Measurements from ENCODE around the gene CHST1. TPM values are rescaled to one million over a fixed set of nuclear protein-coding genes. Genes with fewer than 3 reads are reported as not detected.
A peak's percentile ranks its signal among the peaks of the same experiment; 100 is the strongest.

Gene CHST1, protein sequence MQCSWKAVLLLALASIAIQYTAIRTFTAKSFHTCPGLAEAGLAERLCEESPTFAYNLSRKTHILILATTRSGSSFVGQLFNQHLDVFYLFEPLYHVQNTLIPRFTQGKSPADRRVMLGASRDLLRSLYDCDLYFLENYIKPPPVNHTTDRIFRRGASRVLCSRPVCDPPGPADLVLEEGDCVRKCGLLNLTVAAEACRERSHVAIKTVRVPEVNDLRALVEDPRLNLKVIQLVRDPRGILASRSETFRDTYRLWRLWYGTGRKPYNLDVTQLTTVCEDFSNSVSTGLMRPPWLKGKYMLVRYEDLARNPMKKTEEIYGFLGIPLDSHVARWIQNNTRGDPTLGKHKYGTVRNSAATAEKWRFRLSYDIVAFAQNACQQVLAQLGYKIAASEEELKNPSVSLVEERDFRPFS
- total RNA-seq: under 1 TPM in 2 of 3 donors, not detected in 1; 0.08 to 0.25 TPM

DNA sequence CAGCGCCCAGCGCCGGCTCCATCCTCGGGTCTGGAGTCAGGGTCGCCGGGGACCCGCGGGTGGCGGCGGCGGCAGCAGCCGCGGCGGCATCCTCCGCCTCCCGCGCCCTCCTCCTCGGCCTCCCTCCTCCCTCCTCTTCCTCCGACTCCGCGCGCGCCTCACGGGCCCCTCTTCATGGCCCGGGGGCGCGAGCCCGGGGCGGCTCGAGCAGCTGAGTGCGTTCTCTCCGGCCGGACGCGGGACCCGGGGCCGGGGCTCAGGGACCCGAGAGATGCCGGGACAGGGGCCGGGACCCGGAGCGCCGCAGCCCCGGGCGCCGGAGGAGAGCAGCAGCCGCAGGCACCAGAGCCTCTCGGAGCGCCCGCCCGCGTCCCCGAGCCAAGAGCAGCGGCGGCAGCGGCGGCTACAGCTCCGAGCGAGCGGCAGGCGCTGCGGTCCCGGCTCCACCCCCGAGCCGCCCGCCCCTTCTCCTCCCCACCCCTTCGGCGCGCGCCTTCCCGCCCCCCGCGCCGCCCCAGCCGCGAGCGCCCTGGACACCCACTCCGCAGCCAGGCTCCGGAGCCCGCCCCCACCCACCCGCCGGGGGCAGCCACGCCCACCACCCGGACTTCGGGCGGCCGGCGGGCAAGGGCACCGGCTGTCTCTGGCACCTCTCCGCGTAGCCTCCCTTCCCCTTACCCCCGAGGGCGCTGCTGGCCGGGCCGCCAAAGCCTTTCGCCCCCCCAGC, at the start of gene CHST1:
TSS of gene CHST1 (minus strand) at position 417 of the 727 bp plus-strand sequence. CDS start 14,699 bp downstream, outside the sequence.
- H3K4me3 Mint-ChIP-seq: peak within 1 kb of the TSS; percentile 75
- H3K4me1 Mint-ChIP-seq (ENCODE audit: low read depth): peaks cover 9% of the 10 kb centered on the region
- H3K27me3 Mint-ChIP-seq (ENCODE audit: low read depth): peaks cover 68% of the 10 kb centered on the region
- H3K9me3 Mint-ChIP-seq: no peaks in the 10 kb centered on the region
- DNase-seq (no peak), ATAC-seq (peak; percentile 52 to 61)
- no peaks in the 10 kb centered on the region for H3K36me3 Mint-ChIP-seq (ENCODE audit: insufficient read depth)

GRCh38 chr11:45713573-45713972, 48.2 kb upstream of the CHST1 start:
- DNase-seq (no peak), ATAC-seq (no peak)
- peaks cover 34% of the 10 kb centered on the region for H3K27me3 Mint-ChIP-seq (ENCODE audit: low read depth)
- no peaks in the 10 kb centered on the region for H3K36me3 Mint-ChIP-seq (ENCODE audit: insufficient read depth)
- no peaks in the 10 kb centered on the region for H3K4me1 Mint-ChIP-seq (ENCODE audit: low read depth)
- no peaks in the 10 kb centered on the region for H3K9me3 Mint-ChIP-seq
- H3K4me3 Mint-ChIP-seq: no peak overlapping the region

DNA sequence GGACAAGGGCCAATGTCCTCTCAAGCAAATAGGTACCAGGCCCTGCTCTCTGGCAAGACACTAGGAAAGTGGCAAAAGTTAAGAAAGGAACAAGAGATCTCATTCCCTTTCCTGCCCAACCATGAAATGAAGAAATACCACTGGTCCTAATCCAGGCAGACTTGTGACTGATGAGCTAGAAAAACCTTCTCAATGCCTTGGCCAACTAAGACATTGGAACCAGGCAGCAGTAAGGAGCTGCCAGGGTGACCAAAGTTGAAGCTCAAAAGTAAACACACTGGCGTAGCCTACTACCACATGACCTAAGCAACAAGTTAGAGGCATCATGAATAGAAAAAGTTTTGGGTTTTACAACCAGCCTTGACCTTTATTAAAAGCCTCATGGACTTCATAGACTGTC, 45.1 kb upstream of the CHST1 start:
- peaks cover 42% of the 10 kb centered on the region for H3K27me3 Mint-ChIP-seq (ENCODE audit: low read depth)
- H3K4me1 Mint-ChIP-seq (ENCODE audit: low read depth): no peaks in the 10 kb centered on the region
- no peaks in the 10 kb centered on the region for H3K9me3 Mint-ChIP-seq
- DNase-seq (no peak), ATAC-seq (no peak)
- H3K36me3 Mint-ChIP-seq (ENCODE audit: insufficient read depth): no peaks in the 10 kb centered on the region
- H3K4me3 Mint-ChIP-seq: no peak overlapping the region

- Mint-ChIP-seq H3K36me3 (ENCODE audit: insufficient read depth) (no peaks in the 10 kb centered on the region), H3K27me3 (ENCODE audit: low read depth) (peaks cover 41% of the 10 kb centered on the region), H3K9me3 (no peaks in the 10 kb centered on the region), H3K4me3 (no peak overlapping the region), H3K4me1 (ENCODE audit: low read depth) (no peaks in the 10 kb centered on the region)
- no peak for DNase-seq
- no peak for ATAC-seq
These were observed 43.7 kb upstream of the CHST1 start for GRCh38 chr11:45708887-45709663.

GRCh38 chr11:45704635-45705034, 39.2 kb upstream of the CHST1 start:
- Mint-ChIP-seq H3K4me1 (ENCODE audit: low read depth) (no peaks in the 10 kb centered on the region), H3K36me3 (ENCODE audit: insufficient read depth) (no peaks in the 10 kb centered on the region), H3K4me3 (no peak overlapping the region), H3K27me3 (ENCODE audit: low read depth) (peaks cover 38% of the 10 kb centered on the region), H3K9me3 (no peaks in the 10 kb centered on the region)
- DNase-seq: no peak
- ATAC-seq: no peak

DNA sequence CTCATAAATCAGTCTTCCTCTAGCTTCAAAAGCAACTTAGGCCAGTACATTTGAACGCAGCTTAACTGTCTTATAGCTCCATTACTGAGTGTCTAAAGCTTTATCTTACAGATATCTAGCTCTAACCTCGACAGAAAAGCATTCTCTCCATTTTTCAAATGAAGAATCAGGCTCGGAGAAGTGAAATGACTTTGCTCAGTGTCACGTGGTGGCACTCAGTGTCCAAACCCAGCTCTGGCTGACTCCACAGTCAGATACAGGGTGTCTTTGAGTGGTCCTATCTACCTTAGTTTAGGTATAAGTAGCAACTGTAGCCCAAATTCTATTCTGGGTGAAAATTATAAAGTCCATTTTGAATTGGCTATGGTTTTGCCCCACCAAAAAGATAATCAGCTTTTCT, 38.7 kb upstream of the CHST1 start:
- Mint-ChIP-seq H3K4me3 (no peak overlapping the region), H3K36me3 (ENCODE audit: insufficient read depth) (no peaks in the 10 kb centered on the region), H3K27me3 (ENCODE audit: low read depth) (peaks cover 36% of the 10 kb centered on the region), H3K4me1 (ENCODE audit: low read depth) (no peaks in the 10 kb centered on the region), H3K9me3 (no peaks in the 10 kb centered on the region)
- ATAC-seq: no peak
- no peak for DNase-seq

DNA sequence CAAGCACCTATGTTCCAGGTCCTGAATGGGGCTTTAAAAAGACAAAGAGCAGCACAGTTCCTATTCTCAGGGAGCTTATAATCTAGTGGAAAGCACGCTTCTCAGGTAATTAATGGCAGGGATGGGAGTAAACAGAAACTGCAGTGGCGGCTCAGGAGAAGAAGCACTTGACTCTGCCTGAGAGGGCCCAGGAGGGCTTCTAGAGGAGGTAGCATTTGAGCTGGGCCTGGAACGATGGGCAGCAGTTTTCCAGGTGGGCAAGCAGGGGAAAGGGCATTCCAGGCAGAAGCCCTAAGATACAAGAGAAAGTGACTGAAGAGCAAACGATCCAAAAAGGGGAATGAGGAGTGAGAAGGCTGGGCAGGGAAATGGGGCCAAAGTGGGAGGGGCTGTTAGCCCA, 37.1 kb upstream of the CHST1 start:
- Mint-ChIP-seq H3K4me3 (no peak overlapping the region), H3K4me1 (ENCODE audit: low read depth) (no peaks in the 10 kb centered on the region), H3K27me3 (ENCODE audit: low read depth) (peaks cover 29% of the 10 kb centered on the region), H3K36me3 (ENCODE audit: insufficient read depth) (no peaks in the 10 kb centered on the region), H3K9me3 (no peaks in the 10 kb centered on the region)
- DNase-seq (no peak), ATAC-seq (no peak)

DNA sequence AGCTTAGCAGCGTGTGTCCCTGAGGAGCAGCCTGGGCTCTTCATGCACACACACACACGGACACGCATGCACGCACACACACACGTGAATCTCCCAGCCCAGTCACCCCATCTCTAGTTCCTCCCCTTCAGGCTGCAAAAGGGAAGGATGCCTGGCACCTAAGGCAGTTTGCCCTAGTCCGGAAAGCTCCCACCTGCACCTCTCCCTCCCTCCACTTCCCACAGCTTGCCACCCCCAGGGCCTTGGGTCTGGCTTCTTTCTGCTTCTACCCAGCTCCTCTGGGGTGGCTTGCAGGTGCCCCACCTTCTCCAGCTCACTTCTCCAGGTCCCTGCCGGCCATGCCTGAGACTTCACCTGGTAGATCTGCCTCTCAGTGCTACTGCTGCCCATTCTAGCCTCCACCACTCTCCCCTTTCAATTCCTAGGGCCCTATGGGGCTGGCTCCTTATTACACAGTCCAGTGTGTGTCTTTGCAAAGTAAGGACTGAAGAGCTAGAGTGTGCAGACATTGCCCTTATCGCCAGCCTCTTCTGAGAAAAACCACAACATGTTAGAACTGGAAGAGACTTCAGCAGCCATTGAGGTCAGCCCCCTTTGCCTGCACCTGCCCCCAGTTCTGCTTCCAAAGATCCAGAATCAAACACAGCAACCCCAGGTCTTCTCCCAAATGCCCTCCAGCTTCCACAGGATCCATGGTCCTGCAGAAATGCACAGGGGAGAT, 33.5 kb upstream of the CHST1 start:
- Mint-ChIP-seq H3K27me3 (ENCODE audit: low read depth) (peaks cover 13% of the 10 kb centered on the region), H3K4me1 (ENCODE audit: low read depth) (no peaks in the 10 kb centered on the region), H3K36me3 (ENCODE audit: insufficient read depth) (no peaks in the 10 kb centered on the region), H3K4me3 (no peak overlapping the region), H3K9me3 (no peaks in the 10 kb centered on the region)
- DNase-seq: no peak
- ATAC-seq: no peak

DNA sequence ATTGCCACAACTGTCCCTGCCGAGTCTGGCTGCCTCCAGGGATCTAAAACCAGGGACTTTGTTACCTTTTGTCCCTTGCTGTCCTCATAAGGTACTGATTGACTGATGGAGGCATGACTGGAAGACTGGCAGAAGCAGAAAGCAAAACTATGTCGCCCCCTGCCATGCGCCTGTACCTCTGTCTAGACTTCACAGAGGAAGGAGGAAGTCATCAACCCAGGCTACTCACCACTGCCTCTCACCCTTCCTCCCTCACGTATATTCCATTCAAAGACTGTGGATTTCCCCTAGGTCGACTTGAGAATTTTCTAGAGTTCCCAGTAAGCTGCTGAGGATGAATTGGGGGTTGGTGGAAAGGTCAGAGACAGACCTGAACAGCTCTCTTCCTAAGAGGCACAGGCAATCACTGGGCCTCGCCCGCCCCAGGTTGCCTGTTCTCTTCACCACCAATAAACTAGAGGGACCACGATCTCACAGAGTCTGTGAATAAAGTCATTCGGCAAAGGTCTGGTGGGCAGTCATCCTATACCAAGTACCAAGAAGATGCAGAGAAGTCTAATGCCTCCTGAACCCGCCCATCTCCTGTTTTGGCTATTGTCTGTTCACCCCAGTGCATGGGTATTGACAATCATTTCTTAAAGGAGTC, 27.5 kb upstream of the CHST1 start:
- Mint-ChIP-seq H3K4me3 (no peak overlapping the region), H3K9me3 (no peaks in the 10 kb centered on the region), H3K36me3 (ENCODE audit: insufficient read depth) (no peaks in the 10 kb centered on the region), H3K4me1 (ENCODE audit: low read depth) (no peaks in the 10 kb centered on the region), H3K27me3 (ENCODE audit: low read depth) (peaks cover 6% of the 10 kb centered on the region)
- no peak for ATAC-seq
- no peak for DNase-seq

- H3K4me1 Mint-ChIP-seq (ENCODE audit: low read depth): no peaks in the 10 kb centered on the region
- no peak overlapping the region for H3K4me3 Mint-ChIP-seq
- H3K9me3 Mint-ChIP-seq: no peaks in the 10 kb centered on the region
- no peaks in the 10 kb centered on the region for H3K36me3 Mint-ChIP-seq (ENCODE audit: insufficient read depth)
- ATAC-seq (no peak), DNase-seq (no peak)
- peaks cover 8% of the 10 kb centered on the region for H3K27me3 Mint-ChIP-seq (ENCODE audit: low read depth)
These were observed 23.1 kb upstream of the CHST1 start for GRCh38 chr11:45688472-45689033.

DNA sequence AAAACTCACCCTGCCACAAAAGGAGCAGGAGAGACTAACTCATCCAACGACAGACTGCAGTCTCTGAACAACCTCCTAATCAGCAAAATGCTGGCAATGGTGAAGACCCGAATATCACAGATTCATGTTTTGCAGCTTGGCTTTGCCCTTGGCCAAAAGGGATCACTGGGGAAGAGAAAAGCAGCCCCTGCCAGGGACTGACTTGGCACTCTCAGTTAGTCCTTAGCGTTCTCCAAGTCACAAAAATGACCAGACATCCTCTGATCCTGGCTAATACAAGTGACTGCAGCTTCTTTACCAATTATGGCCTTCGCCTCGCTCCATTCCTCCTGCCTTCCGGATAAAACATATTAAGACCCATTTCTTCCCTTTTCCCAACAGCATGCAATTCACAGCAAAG, 22.4 kb upstream of the CHST1 start:
- H3K4me1 Mint-ChIP-seq (ENCODE audit: low read depth): no peaks in the 10 kb centered on the region
- H3K9me3 Mint-ChIP-seq: no peaks in the 10 kb centered on the region
- H3K27me3 Mint-ChIP-seq (ENCODE audit: low read depth): peaks cover 8% of the 10 kb centered on the region
- ATAC-seq: no peak
- DNase-seq: no peak
- no peak overlapping the region for H3K4me3 Mint-ChIP-seq
- H3K36me3 Mint-ChIP-seq (ENCODE audit: insufficient read depth): no peaks in the 10 kb centered on the region

GRCh38 chr11:45685964-45686537, 20.6 kb upstream of the CHST1 start:
- DNase-seq (no peak), ATAC-seq (no peak)
- Mint-ChIP-seq H3K27me3 (ENCODE audit: low read depth) (peaks cover 14% of the 10 kb centered on the region), H3K9me3 (no peaks in the 10 kb centered on the region), H3K4me3 (no peak overlapping the region), H3K36me3 (ENCODE audit: insufficient read depth) (no peaks in the 10 kb centered on the region), H3K4me1 (ENCODE audit: low read depth) (no peaks in the 10 kb centered on the region)

- Mint-ChIP-seq H3K36me3 (ENCODE audit: insufficient read depth) (no peaks in the 10 kb centered on the region), H3K9me3 (no peaks in the 10 kb centered on the region), H3K4me1 (ENCODE audit: low read depth) (no peaks in the 10 kb centered on the region), H3K4me3 (no peak overlapping the region), H3K27me3 (ENCODE audit: low read depth) (peaks cover 15% of the 10 kb centered on the region)
- DNase-seq: no peak
- no peak for ATAC-seq
These were observed 19.0 kb upstream of the CHST1 start for GRCh38 chr11:45684440-45684839.

Data from activated T-cell treated with anti-CD3 and anti-CD28 coated beads, Interleukin-2, amount 50 U/mL, for 4 hours (primary cell).